HG03135 (cell line): ENCODE data around the gene TRAPPC8.

ENCODE experiments used
- ATAC-seq: cut with Tn5 transposase; IDR thresholded peaks from one replicate; pipeline ENCODE4 v1.9.1; 2021; ENCODE audit warnings: mild to moderate bottlenecking, moderate library complexity; ENCODE audit not compliant: unreplicated experiment

Gene TRAPPC8

GRCh38 chr18:31798399-31798798 is 144.5 kb downstream of the TRAPPC8 start:
- ATAC-seq: no peak

GRCh38 chr18:31795747-31796146 is 147.2 kb downstream of the TRAPPC8 start:
- ATAC-seq: no peak

GRCh38 chr18:31793531-31793930 is 149.4 kb downstream of the TRAPPC8 start:
- ATAC-seq: no peak

- no peak for ATAC-seq
Measured at GRCh38 chr18:31792580-31792911, 150.4 kb downstream of the TRAPPC8 start.

- peak; percentile 98 for ATAC-seq
Measured at GRCh38 chr18:31791817-31792579, 150.9 kb downstream of the TRAPPC8 start.

GRCh38 chr18:31789409-31789808 is 153.5 kb downstream of the TRAPPC8 start:
- ATAC-seq: no peak

- ATAC-seq: no peak
Measured at GRCh38 chr18:31783059-31783458, 159.9 kb downstream of the TRAPPC8 start.
